Mesendoderm (in vitro differentiated cells): ENCODE measurements around the gene RAB30.
"Not testable (repeated sequence)": the region's sequence is repeated elsewhere in the genome, so short reads cannot be mapped to it uniquely, and the experiment has no call there.

ENCODE experiments used
- DNase-seq: peaks from one replicate; pipeline ENCODE4 v3.0.0; 2013
- H2AK5ac ChIP-seq: 2 replicates; pipeline ENCODE4 v1.6.1; 2013; ENCODE audit warnings: low read length, inconsistent platforms
- H2BK120ac ChIP-seq: 2 replicates; pipeline ENCODE4 v1.6.1; 2013; ENCODE audit warnings: low read depth, mild to moderate bottlenecking, low read length, moderate library complexity, mixed read lengths
- H2BK15ac ChIP-seq: replicated peaks from 2 replicates; pipeline ENCODE4 v1.6.1; 2013; ENCODE audit warnings: low read depth, mild to moderate bottlenecking, moderate library complexity
- H2BK5ac ChIP-seq: 2 replicates; pipeline ENCODE4 v1.6.1; 2013; ENCODE audit warnings: low read length, inconsistent platforms
- H3K18ac ChIP-seq: 2 replicates; pipeline ENCODE4 v1.6.1; 2013; ENCODE audit warnings: mild to moderate bottlenecking, low read length, mixed read lengths
- H3K23ac ChIP-seq: one replicate; pipeline ENCODE4 v1.6.1; 2013; ENCODE audit warnings: low read length
- H3K27ac ChIP-seq: 2 replicates; pipeline ENCODE4 v1.5.1; 2013; ENCODE audit warnings: low read depth, mild to moderate bottlenecking, inconsistent platforms, low read length, moderate library complexity
- H3K27me3 ChIP-seq: 2 replicates; pipeline ENCODE4 v1.6.1; 2013; ENCODE audit warnings: low read length, control low read depth, mild to moderate bottlenecking, inconsistent platforms; ENCODE audit not compliant: insufficient read depth, poor library complexity
- H3K36me3 ChIP-seq: 2 replicates; pipeline ENCODE4 v1.6.1; 2013; ENCODE audit warnings: low read length, inconsistent platforms; ENCODE audit not compliant: control insufficient read depth, insufficient read depth
- H3K4ac ChIP-seq: one replicate; pipeline ENCODE4 v1.6.1; 2013; ENCODE audit warnings: low read depth, mild to moderate bottlenecking, low read length, moderate library complexity
- H3K4me1 ChIP-seq: 2 replicates; pipeline ENCODE4 v1.6.1; 2013; ENCODE audit warnings: low read depth, low read length, inconsistent platforms; ENCODE audit not compliant: control insufficient read depth
- H3K4me2 ChIP-seq: 2 replicates; pipeline ENCODE4 v1.6.1; 2013; ENCODE audit warnings: low read length
- H3K4me3 ChIP-seq: 2 replicates; pipeline ENCODE4 v1.5.1; 2013; ENCODE audit warnings: mild to moderate bottlenecking, low read length
- H3K56ac ChIP-seq: one replicate; pipeline ENCODE4 v1.6.1; 2013; ENCODE audit warnings: low read length
- H3K79me1 ChIP-seq: 2 replicates; pipeline ENCODE4 v1.6.1; 2013; ENCODE audit warnings: low read length, inconsistent platforms
- H3K79me2 ChIP-seq: 2 replicates; pipeline ENCODE4 v1.6.1; 2013; ENCODE audit warnings: mild to moderate bottlenecking, low read length; ENCODE audit not compliant: control insufficient read depth, insufficient read depth
- H3K9ac ChIP-seq: 2 replicates; pipeline ENCODE4 v1.6.1; 2013; ENCODE audit warnings: low read length, inconsistent platforms
- H4K5ac ChIP-seq: one replicate; pipeline ENCODE4 v1.6.1; 2013; ENCODE audit warnings: low read length
- H4K8ac ChIP-seq: one replicate; pipeline ENCODE4 v1.6.1; 2013; ENCODE audit warnings: low read depth, mild to moderate bottlenecking, control low read depth, low read length, moderate library complexity
- WGBS: extraction: QIAGEN DNeasy Blood & Tissue Kit; methylation state at CpG from one replicate; pipeline ENCODE4 v1.1.7; 2013; ENCODE audit warnings: low lambda C conversion rate, missing lambda C conversion rate; ENCODE audit not compliant: insufficient coverage; ENCODE audit errors: extremely low coverage; 5-methylcytosine and 5-hydroxymethylcytosine counted together

RAB30 gene

GRCh38 chr11:82967381-82967780, 104.3 kb downstream of the RAB30 start:
- Histone ChIP-seq H3K9ac (no peak overlapping the region), H3K79me1 (no peaks in the 10 kb centered on the region), H2BK5ac (no peak overlapping the region), H3K4ac (no peak overlapping the region), H4K5ac (no peak overlapping the region), H2BK120ac (no peak overlapping the region), H2AK5ac (no peak overlapping the region), H3K27me3 (no peaks in the 10 kb centered on the region), H4K8ac (no peak overlapping the region), H3K27ac (no peak overlapping the region), H3K4me2 (no peak overlapping the region), H3K56ac (no peak overlapping the region), H3K36me3 (no peaks in the 10 kb centered on the region), H3K4me3 (no peak overlapping the region), H3K79me2 (no peaks in the 10 kb centered on the region), H3K18ac (no peak overlapping the region), H2BK15ac (no peak overlapping the region), H3K4me1 (no peaks in the 10 kb centered on the region), H3K23ac (no peak overlapping the region)
- no CpG with 5 or more reads among the region's 4 CpGs for WGBS
- no peak for DNase-seq

- not testable (repeated sequence) for H4K8ac ChIP-seq, H3K4me3 ChIP-seq, H3K4ac ChIP-seq, H2AK5ac ChIP-seq, H3K79me1 ChIP-seq, H3K4me1 ChIP-seq, H4K5ac ChIP-seq, H3K4me2 ChIP-seq, H3K27me3 ChIP-seq, H3K79me2 ChIP-seq, H3K56ac ChIP-seq, H3K23ac ChIP-seq, H3K36me3 ChIP-seq, H2BK15ac ChIP-seq, H2BK120ac ChIP-seq, DNase-seq, H3K18ac ChIP-seq, H3K27ac ChIP-seq, H2BK5ac ChIP-seq, H3K9ac ChIP-seq
These were observed 109.7 kb downstream of the RAB30 start for GRCh38 chr11:82962021-82962420.

GRCh38 chr11:82960779-82961143, 110.9 kb downstream of the RAB30 start:
- H3K9ac ChIP-seq, result no peak overlapping the region
- no peak overlapping the region for H2BK5ac ChIP-seq
- DNase-seq, result no peak
- no peak overlapping the region for H2AK5ac ChIP-seq
- H3K4me3 ChIP-seq, result no peak overlapping the region
- no peaks in the 10 kb centered on the region for H3K27me3 ChIP-seq
- no peaks in the 10 kb centered on the region for H3K79me1 ChIP-seq
- H3K4me2 ChIP-seq, result no peak overlapping the region
- H3K79me2 ChIP-seq, result no peaks in the 10 kb centered on the region
- no peak overlapping the region for H3K23ac ChIP-seq
- no peak overlapping the region for H3K4ac ChIP-seq
- H4K8ac ChIP-seq, result no peak overlapping the region
- no peak overlapping the region for H2BK120ac ChIP-seq
- H3K27ac ChIP-seq, result no peak overlapping the region
- no peak overlapping the region for H3K18ac ChIP-seq
- no peak overlapping the region for H2BK15ac ChIP-seq
- no peak overlapping the region for H4K5ac ChIP-seq
- no peaks in the 10 kb centered on the region for H3K4me1 ChIP-seq
- H3K56ac ChIP-seq, result no peak overlapping the region
- H3K36me3 ChIP-seq, result no peaks in the 10 kb centered on the region
- no CpG with 5 or more reads among the region's 2 CpGs for WGBS

- H3K36me3 ChIP-seq, result no peaks in the 10 kb centered on the region
- H3K23ac ChIP-seq, result no peak overlapping the region
- H3K79me2 ChIP-seq, result no peaks in the 10 kb centered on the region
- no peak overlapping the region for H3K4me2 ChIP-seq
- WGBS, result no CpG with 5 or more reads among the region's 5 CpGs
- DNase-seq, result no peak
- no peak overlapping the region for H2BK120ac ChIP-seq
- H3K79me1 ChIP-seq, result no peaks in the 10 kb centered on the region
- no peaks in the 10 kb centered on the region for H3K27me3 ChIP-seq
- H3K18ac ChIP-seq, result no peak overlapping the region
- no peak overlapping the region for H2AK5ac ChIP-seq
- H2BK5ac ChIP-seq, result no peak overlapping the region
- no peak overlapping the region for H3K27ac ChIP-seq
- H3K4ac ChIP-seq, result no peak overlapping the region
- H3K56ac ChIP-seq, result no peak overlapping the region
- no peak overlapping the region for H2BK15ac ChIP-seq
- H3K4me1 ChIP-seq, result no peaks in the 10 kb centered on the region
- H4K8ac ChIP-seq, result no peak overlapping the region
- no peak overlapping the region for H3K4me3 ChIP-seq
- H4K5ac ChIP-seq, result no peak overlapping the region
- no peak overlapping the region for H3K9ac ChIP-seq
These were observed 111.5 kb downstream of the RAB30 start for GRCh38 chr11:82959987-82960778.

- H3K4me2 ChIP-seq, H3K9ac ChIP-seq, H3K27me3 ChIP-seq, H2AK5ac ChIP-seq, H3K79me2 ChIP-seq, H2BK15ac ChIP-seq, H3K23ac ChIP-seq, H2BK5ac ChIP-seq, H3K4me1 ChIP-seq, H4K8ac ChIP-seq, H3K4me3 ChIP-seq, H3K4ac ChIP-seq, H3K36me3 ChIP-seq, H3K79me1 ChIP-seq, H4K5ac ChIP-seq: not testable (repeated sequence)
- Histone ChIP-seq H3K56ac (peak overlapping the region; percentile 6), H3K18ac (peak overlapping the region; percentile 25), H3K27ac (peak overlapping the region; percentile 12), H2BK120ac (peak overlapping the region; percentile 15)
- WGBS, result no CpG with 5 or more reads among the region's 9 CpGs
- peak; percentile 71 for DNase-seq
These were observed 115.8 kb downstream of the RAB30 start for GRCh38 chr11:82955736-82956453.
